Astrocyte (in vitro differentiated cells and primary cell): Measurements from ENCODE around the gene NAA11.

Experiments
- CTCF ChIP-seq: IDR thresholded peaks from 2 replicates; pipeline ENCODE4 v1.5.1; 2011; ENCODE audit warnings: low read depth, mild to moderate bottlenecking, inconsistent platforms, low read length, moderate library complexity; ENCODE audit not compliant: insufficient read depth
- EZH2 ChIP-seq: IDR thresholded peaks from 2 replicates; pipeline ENCODE4 v1.6.1; 2012; ENCODE audit warnings: mild to moderate bottlenecking, low read length, inconsistent platforms; ENCODE audit not compliant: insufficient read depth

GRCh38 chr4:79315891-79316290 is 10.0 kb downstream of the NAA11 start:
- TF ChIP-seq CTCF (no peak), EZH2 (no peak)
